Chondrocyte (in vitro differentiated cells): ENCODE data around the gene RPL21. TPM values are rescaled to one million over a fixed set of nuclear protein-coding genes. Genes with fewer than 3 reads are reported as not detected.

ENCODE experiments used
- DNase-seq: peaks from one replicate; pipeline ENCODE4 v3.0.0; 2021; ENCODE audit warnings: mixed read lengths, low spot score
- H3K27ac Mint-ChIP-seq: one replicate; pipeline ENCODE4 v1.8.0; 2021; ENCODE audit warnings: mild to moderate bottlenecking, moderate library complexity, mixed read lengths; ENCODE audit not compliant: unreplicated experiment
- H3K27me3 Mint-ChIP-seq: 2 replicates; pipeline ENCODE4 v1.8.0; 2021; ENCODE audit warnings: low read depth, mixed read lengths
- H3K36me3 Mint-ChIP-seq: 2 replicates; pipeline ENCODE4 v1.8.0; 2021; ENCODE audit warnings: low read depth, mixed read lengths
- H3K4me1 Mint-ChIP-seq: 2 replicates; pipeline ENCODE4 v1.8.0; 2021; ENCODE audit warnings: low read depth, mild to moderate bottlenecking, mixed read lengths
- H3K4me3 Mint-ChIP-seq: one replicate; pipeline ENCODE4 v1.8.0; 2021; ENCODE audit warnings: mild to moderate bottlenecking, moderate library complexity, mixed read lengths; ENCODE audit not compliant: unreplicated experiment
- H3K9me3 Mint-ChIP-seq: 2 replicates; pipeline ENCODE4 v1.8.0; 2021; ENCODE audit warnings: low read depth, mixed read lengths
- long read RNA-seq: library from polyadenylated mRNA; stranded (forward); transcript quantifications from one replicate; pipeline ENCODE4 v2.0.0, GENCODE V29; 2021
- total RNA-seq: library from RNA; stranded (reverse); gene quantifications from 3 replicates; pipeline ENCODE4 v1.2.1, GENCODE V29; 2021
- TF ChIP-seq, protein P1 (sequence below): fragments of 200-600 bp; sonication (generic); IDR thresholded peaks from 2 replicates; pipeline ENCODE4 v1.5.0; 2021; ENCODE audit warnings: antibody characterized with exemption, mild to moderate bottlenecking, moderate library complexity

The RPL21 gene
- 459 to 576 TPM (median 495 TPM) in 3 replicates for total RNA-seq
- long read RNA-seq, transcript RPL21-202 (6 exons, 815 nt) = major isoform, 16 of 28 reads
- long read RNA-seq, partial matches to known transcripts = 5 of 28 reads
- long read RNA-seq, other reads (novel, unspliced or antisense) = 2 of 28 reads

DNA sequence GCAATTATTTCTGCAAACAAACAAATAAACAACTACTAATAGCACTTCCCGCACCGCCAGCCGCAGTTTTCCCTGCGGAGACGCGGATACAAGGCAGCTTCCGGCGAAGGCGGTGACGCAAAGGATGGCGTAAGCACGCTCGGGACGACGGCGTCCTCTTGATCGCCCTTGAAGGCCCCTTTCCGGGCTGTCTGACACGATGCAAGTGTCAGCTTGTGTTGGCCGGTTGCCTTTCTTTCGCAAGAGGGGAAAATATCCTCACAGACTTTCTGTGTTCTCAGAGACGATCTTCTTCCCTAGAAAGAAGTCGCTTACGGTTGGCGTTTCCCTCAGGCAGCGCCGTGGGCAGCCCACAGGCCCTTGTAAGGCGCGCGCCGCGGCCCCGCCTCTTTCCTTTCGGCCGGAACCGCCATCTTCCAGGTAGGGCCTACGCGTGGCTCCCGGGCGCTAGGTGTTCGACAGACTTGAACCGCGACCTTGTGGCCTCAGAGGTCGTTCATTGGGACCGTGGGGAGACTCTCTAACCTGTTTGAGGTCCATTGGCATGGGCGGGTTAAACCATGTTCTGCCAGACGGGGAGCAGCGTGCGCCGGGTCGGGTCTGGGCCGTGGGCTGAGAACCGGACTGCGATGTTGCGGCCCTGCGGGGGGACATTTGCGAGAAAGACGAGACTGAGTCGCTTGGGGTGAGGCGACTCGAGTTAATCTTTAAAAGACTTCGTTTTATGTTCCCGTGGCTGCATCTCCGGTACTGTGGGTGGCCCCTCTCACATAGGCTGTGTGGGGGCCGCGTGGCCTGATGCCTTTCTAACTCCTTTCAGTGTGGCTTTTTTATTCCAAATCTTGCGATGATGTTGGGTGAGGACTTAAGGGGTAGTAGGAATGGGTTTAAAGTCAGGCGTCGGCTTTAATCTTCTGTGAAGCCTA is at the start of gene RPL21:
TSS of gene RPL21 (plus strand) at position 393 of the 926 bp plus-strand sequence. CDS start 2,219 bp downstream, outside the sequence.
- no peaks in the 10 kb centered on the region for H3K27me3 Mint-ChIP-seq
- H3K4me1 Mint-ChIP-seq = peaks cover 34% of the 10 kb centered on the region
- no peaks in the 10 kb centered on the region for H3K9me3 Mint-ChIP-seq
- TF ChIP-seq, protein P1, sequence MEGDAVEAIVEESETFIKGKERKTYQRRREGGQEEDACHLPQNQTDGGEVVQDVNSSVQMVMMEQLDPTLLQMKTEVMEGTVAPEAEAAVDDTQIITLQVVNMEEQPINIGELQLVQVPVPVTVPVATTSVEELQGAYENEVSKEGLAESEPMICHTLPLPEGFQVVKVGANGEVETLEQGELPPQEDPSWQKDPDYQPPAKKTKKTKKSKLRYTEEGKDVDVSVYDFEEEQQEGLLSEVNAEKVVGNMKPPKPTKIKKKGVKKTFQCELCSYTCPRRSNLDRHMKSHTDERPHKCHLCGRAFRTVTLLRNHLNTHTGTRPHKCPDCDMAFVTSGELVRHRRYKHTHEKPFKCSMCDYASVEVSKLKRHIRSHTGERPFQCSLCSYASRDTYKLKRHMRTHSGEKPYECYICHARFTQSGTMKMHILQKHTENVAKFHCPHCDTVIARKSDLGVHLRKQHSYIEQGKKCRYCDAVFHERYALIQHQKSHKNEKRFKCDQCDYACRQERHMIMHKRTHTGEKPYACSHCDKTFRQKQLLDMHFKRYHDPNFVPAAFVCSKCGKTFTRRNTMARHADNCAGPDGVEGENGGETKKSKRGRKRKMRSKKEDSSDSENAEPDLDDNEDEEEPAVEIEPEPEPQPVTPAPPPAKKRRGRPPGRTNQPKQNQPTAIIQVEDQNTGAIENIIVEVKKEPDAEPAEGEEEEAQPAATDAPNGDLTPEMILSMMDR = no peak
- H3K27ac Mint-ChIP-seq = peak within 1 kb of the TSS; percentile 99
- peak within 1 kb of the TSS; percentile 87 for H3K4me3 Mint-ChIP-seq
- peak; percentile 96 for DNase-seq
- H3K36me3 Mint-ChIP-seq = peaks cover 9% of the 10 kb centered on the region

DNA sequence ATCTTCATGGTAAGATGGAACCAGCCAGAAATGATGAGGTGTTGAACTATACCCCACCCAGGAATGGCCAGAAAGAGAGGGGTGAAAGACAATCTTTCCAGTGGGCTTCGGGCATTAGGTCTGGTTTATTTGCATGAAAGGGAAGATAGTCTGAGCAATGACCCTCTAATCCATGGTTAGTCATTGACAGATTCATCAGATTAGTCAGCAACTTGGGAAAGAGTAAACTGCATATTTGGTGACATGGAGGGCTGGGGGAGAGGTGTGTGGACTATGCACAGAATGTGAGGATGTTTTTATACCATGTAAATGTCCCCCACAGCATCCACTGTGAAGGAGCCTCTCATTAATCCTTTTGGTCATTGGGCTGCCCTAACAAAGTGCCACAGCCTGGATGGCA is 49.7 kb upstream of the RPL21 start:
- Mint-ChIP-seq H3K4me3 (no peak overlapping the region), H3K36me3 (no peaks in the 10 kb centered on the region), H3K27ac (no peak overlapping the region), H3K4me1 (no peaks in the 10 kb centered on the region), H3K9me3 (peaks cover 8% of the 10 kb centered on the region), H3K27me3 (peaks cover 3% of the 10 kb centered on the region)
- TF ChIP-seq, protein P1 = no peak
- no peak for DNase-seq

DNA sequence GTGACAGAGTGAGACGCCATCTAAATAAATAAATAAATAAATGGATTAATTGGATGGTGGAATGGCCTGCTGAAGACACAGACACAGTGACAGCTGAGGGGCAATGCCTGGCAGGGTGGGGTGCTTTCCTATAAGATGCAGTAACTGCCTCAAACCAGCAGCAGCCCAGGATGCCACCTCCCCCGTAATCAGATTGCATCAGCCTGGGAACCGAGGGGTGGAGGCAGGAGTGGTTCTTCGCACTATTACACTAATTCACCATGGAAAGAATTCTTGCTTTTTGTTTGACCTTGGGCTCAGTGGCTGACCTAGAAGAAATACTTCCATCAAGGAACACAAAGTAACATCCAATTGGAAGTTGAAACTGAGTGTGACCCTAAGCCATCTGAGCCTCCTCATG is 48.2 kb upstream of the RPL21 start:
- H3K4me3 Mint-ChIP-seq = no peak overlapping the region

DNA sequence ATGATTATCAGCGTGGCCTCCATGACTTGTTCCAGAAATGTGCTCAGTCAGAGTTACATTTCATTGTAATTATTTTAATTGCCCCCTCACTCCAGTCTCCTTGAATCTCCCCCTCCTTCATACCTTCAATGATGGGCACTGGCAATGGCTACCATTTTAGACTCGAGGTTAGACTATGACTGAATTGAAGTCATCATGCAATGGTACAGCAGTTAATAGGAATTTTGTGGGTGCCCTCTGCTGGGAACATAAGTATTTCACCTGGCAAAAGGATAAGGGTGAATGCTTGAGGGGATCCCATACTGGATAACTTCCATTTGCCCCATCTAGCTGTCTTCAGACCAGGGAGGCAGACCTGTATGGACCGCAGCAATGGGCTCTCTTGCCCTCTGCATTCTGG is 47.5 kb upstream of the RPL21 start:
- Mint-ChIP-seq H3K9me3 (peaks cover 2% of the 10 kb centered on the region), H3K36me3 (peaks cover 1% of the 10 kb centered on the region), H3K27ac (no peak overlapping the region), H3K27me3 (peaks cover 6% of the 10 kb centered on the region), H3K4me3 (no peak overlapping the region), H3K4me1 (no peaks in the 10 kb centered on the region)
- no peak for DNase-seq
- TF ChIP-seq, protein P1 = peak; percentile 47

More for the DNA sequence above, 48.2 kb upstream of the RPL21 start:
- peaks cover 4% of the 10 kb centered on the region for H3K27me3 Mint-ChIP-seq
- H3K36me3 Mint-ChIP-seq = peaks cover 1% of the 10 kb centered on the region
- TF ChIP-seq, protein P1 = no peak
- H3K27ac Mint-ChIP-seq = no peak overlapping the region
- no peak for DNase-seq
- no peaks in the 10 kb centered on the region for H3K4me1 Mint-ChIP-seq
- no peaks in the 10 kb centered on the region for H3K9me3 Mint-ChIP-seq

DNA sequence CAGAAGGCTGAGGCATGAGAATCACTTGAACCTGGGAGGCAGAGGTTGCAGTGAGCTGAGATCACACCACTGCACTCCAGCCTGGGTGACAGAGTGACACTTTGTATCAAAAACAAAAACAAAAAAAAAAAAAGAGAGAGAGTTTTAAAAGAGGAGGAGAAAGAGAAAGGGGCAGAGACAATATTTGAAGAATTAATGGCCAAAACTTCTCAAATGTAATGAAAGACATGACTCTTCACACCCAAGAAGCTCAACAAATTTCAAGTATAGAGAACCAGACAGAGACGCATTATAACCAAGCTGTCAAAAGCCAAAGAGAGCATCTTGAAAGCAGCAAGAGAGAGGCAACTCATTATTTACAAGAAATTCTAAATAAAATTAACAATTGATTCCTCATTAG is 42.8 kb upstream of the RPL21 start:
- TF ChIP-seq, protein P1 = no peak
- no peak overlapping the region for H3K27ac Mint-ChIP-seq
- H3K4me1 Mint-ChIP-seq = no peaks in the 10 kb centered on the region
- DNase-seq = no peak
- peaks cover 6% of the 10 kb centered on the region for H3K27me3 Mint-ChIP-seq
- no peak overlapping the region for H3K4me3 Mint-ChIP-seq
- H3K9me3 Mint-ChIP-seq = peaks cover 6% of the 10 kb centered on the region
- H3K36me3 Mint-ChIP-seq = peaks cover 1% of the 10 kb centered on the region
